NK-92 treated with Interleukin-12 subunit alpha and Interleukin-12 subunit beta, amount 100 ng/mL, for 24 hours (cell line): ENCODE results near the gene TRIM41.
"Not testable (repeated sequence)": the region's sequence is repeated elsewhere in the genome, so short reads cannot be mapped to it uniquely, and the experiment has no call there.

ENCODE experiments used
- DNase-seq: peaks from one replicate; lab custom pipeline; 2025; lab: John Stamatoyannopoulos, UW

The TRIM41 gene

GRCh38 chr5:181193656-181194055 is 29.4 kb upstream of the TRIM41 start:
- DNase-seq, result no peak

- DNase-seq, result no peak
Measured at GRCh38 chr5:181194489-181195248, 28.4 kb upstream of the TRIM41 start.

- no peak for DNase-seq
Measured at GRCh38 chr5:181195249-181195761, 27.8 kb upstream of the TRIM41 start.

GRCh38 chr5:181197326-181197951 is 25.6 kb upstream of the TRIM41 start:
- DNase-seq, result no peak

GRCh38 chr5:181198106-181198685 is 24.9 kb upstream of the TRIM41 start:
- no peak for DNase-seq

- DNase-seq, result no peak
Measured at GRCh38 chr5:181198905-181199519, 24.1 kb upstream of the TRIM41 start.

- DNase-seq, result no peak
Measured at GRCh38 chr5:181199881-181200638, 23.0 kb upstream of the TRIM41 start.

GRCh38 chr5:181200816-181201215 is 22.3 kb upstream of the TRIM41 start:
- DNase-seq, result no peak

- no peak for DNase-seq
Measured at GRCh38 chr5:181203093-181203711, 19.9 kb upstream of the TRIM41 start.

- no peak for DNase-seq
Measured at GRCh38 chr5:181203777-181204112, 19.3 kb upstream of the TRIM41 start.

GRCh38 chr5:181204113-181204825 is 18.8 kb upstream of the TRIM41 start:
- no peak for DNase-seq

GRCh38 chr5:181204826-181205760 is 18.0 kb upstream of the TRIM41 start, which contains the start of gene TRIM7:
Gene TRIM7 (minus strand): TSS chr5:181205196. CDS start chr5:181205110, 86 bp downstream.
- DNase-seq, result no peak

- DNase-seq, result no peak
Measured at GRCh38 chr5:181205761-181206649, 17.1 kb upstream of the TRIM41 start.

GRCh38 chr5:181207214-181207959 is 15.7 kb upstream of the TRIM41 start:
- DNase-seq, result no peak

- no peak for DNase-seq
Measured at GRCh38 chr5:181207960-181208253, 15.2 kb upstream of the TRIM41 start.

- DNase-seq, result not testable (repeated sequence)
Measured at GRCh38 chr5:181209006-181209405, 14.1 kb upstream of the TRIM41 start.

- DNase-seq, result not testable (repeated sequence)
Measured at GRCh38 chr5:181210148-181210547, 12.9 kb upstream of the TRIM41 start.

GRCh38 chr5:181210698-181211097 is 12.4 kb upstream of the TRIM41 start:
- DNase-seq, result not testable (repeated sequence)
